Mesenteric fat pad (tissue), 1 donor: ENCODE data around the gene PTPRN2. TPM values are rescaled to one million over a fixed set of nuclear protein-coding genes. Genes with fewer than 3 reads are reported as not detected.

ENCODE experiments used
- DNase-seq: peaks from one replicate; pipeline ENCODE4 v3.0.0-alpha.2; 2020; ENCODE audit warnings: low spot score
- total RNA-seq: library from RNA; stranded (reverse); fragmentation: NEBNext Ultra II Directional; extraction: Animal tissue kit (Norgen Biotek cat#: 25700); gene quantifications from one replicate; pipeline ENCODE4 v1.2.1, GENCODE V29; 2021
- donor health status: DM: yes; HTN: yes; CAD: no.

PTPRN2 gene
- total RNA-seq, 1 donor from 2014 or later: 2.6 TPM

GRCh38 chr7:158133057-158133456 lies 454.6 kb downstream of the PTPRN2 start:
- DNase-seq: no peak

GRCh38 chr7:158130023-158130409 lies 457.6 kb downstream of the PTPRN2 start:
- DNase-seq: peak; percentile 45

DNA sequence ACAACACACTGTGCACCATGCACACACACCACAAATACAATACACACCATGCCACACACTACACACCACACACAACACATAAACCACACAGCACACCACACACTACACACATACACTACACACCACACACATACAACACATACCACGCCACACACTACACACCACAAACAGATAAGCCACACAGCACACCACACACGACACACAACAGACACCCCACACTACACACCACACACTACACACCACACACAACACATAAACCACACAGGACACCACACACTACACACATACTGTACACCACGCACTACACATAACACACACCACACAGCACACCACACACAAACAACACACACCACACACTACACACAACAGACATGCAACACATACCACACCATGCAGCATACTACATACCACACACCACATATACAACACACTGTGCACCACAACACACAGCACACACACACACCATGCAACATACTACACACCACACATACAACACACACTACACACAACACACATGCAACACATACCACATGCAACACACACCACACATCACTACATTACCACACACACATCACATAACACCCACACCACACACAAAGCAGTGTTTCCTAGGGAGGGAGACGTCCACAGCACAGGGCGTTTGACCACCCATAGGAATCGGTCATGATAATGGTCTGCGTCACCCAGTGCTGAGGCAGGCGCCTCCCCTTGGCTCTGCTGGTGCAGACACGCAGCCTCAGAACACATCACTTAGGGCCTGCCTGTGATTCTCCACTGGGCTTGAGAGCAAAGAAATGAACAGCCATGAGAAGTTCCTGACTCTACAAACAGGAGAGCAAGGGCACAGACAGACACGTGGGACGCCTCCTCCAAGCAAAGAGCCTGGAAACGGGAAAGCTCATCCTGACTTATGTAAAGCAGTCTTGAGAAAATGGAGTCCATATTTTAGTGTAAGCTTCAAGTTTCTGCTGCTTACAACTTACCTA lies 458.3 kb downstream of the PTPRN2 start:
- peak; percentile 83 for DNase-seq

GRCh38 chr7:158128572-158128971 lies 459.1 kb downstream of the PTPRN2 start:
- peak; percentile 78 for DNase-seq

GRCh38 chr7:158127241-158127640 lies 460.4 kb downstream of the PTPRN2 start:
- peak; percentile 64 for DNase-seq

GRCh38 chr7:158126661-158127060 lies 461.0 kb downstream of the PTPRN2 start:
- DNase-seq: peak; percentile 80

- peak; percentile 78 for DNase-seq
Observed at GRCh38 chr7:158125721-158126120, 461.9 kb downstream of the PTPRN2 start.

DNA sequence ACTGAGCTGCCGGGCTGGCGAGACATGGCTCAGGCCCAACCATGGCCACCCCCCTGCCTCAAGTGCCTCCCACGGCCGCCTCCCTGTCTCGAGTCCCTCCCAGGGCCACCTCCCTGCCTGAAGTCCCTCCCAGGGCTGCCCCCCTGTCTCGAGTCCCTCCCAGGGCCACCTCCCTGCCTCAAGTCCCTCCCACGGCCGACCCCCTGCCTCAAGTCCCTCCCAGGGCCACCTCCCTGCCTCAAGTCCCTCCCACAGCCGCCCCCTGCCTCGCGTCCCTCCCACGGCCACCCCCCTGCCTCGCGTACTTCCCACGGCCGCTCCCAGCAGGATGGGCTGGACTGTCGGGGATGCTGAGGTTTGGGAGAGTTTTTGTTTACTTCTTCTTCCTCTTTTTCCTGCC lies 462.5 kb downstream of the PTPRN2 start:
- DNase-seq: no peak

DNA sequence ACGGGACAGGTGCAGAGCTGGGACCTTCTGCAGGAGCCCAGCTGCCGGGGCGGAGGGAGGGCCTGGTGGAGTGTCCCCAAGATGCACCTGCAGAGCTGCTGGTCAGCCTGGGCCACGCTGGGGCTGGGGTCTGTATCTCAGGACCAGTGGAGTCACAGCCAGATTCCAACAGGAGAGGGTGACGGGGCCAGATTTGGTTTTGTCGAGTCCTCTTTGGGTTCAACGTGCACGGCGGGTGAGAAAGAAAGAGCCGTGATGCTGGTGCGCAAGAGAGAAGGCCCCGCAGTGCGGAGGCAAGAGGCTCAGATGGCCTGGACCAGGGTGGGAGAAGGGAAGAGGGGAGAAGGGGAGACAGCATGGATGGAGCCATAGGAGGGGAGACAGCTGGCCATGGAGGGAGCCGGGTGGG lies 462.9 kb downstream of the PTPRN2 start:
- DNase-seq: peak; percentile 85

DNA sequence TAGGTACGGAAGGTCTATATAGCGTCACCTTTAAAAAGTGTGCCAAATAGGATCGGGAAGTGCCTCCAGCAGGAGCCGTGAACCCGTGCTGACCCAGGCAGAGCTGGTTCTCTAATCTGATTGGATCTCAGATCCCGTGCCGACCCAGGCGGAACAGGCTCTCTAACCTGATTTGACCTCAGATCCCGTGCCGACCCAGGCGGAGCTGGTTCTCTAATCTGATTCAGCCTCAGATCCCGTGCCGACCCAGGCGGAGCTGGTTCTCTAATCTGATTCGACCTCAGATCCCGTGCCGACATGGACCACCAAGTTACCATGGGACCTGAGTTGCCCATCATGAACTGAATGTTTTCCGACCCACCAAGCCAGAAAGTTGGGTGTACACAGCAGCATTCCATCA lies 463.9 kb downstream of the PTPRN2 start:
- DNase-seq: peak; percentile 85

GRCh38 chr7:158123214-158123613 lies 464.4 kb downstream of the PTPRN2 start:
- peak; percentile 78 for DNase-seq

DNA sequence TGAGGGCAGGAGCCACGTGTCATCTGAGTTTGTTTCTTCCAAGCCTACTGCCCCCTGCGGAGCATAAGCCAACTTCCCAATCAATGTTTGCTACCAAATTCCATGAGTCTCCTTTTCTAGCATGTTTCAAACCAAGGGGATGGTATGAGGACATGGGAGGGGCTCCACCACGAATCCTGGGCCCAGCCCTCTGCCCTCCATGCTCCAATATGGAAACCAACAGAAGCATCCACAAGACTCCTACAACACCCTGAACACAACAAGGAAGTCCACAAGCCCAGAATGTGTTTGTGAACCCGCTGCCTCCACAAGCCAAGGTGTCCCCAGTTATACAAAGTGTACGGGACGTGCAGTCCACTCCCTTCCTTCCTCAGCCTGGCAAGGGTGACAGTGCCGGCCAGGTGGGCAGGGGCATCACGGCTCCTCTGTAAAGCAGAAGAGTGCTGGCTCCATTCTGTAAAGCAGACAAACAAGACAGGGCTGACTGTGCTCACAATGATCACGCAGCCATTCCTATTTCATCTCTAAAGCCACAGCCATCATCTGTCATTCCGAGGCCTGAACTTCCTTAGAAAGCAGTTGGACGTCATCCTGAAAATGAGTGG lies 466.1 kb downstream of the PTPRN2 start:
- peak; percentile 68 for DNase-seq

DNA sequence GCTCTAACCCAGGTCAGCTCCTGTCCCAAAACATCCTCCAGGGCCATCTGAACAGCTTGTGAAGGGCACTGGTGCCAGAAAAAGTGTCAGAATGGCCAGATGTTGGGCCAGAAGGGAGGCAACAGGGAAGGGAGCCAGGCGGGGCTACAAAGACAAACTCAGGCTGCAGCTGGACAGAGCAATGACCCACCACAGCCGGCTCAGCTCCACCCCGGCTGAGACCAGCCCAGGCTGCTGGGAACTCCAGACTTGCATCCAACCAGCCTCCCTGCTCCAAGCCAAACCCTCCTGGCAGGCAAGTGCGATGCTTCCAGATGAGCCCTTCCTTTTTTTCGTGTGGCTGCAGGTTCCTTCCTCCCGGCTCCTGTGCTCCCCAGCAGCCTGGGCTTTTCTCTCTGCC lies 466.9 kb downstream of the PTPRN2 start:
- DNase-seq: peak; percentile 80

GRCh38 chr7:158120316-158120715 lies 467.3 kb downstream of the PTPRN2 start:
- peak; percentile 24 for DNase-seq

GRCh38 chr7:158117341-158118222 lies 470.0 kb downstream of the PTPRN2 start:
- no peak for DNase-seq

- DNase-seq: peak; percentile 49
Observed at GRCh38 chr7:158116235-158116634, 471.4 kb downstream of the PTPRN2 start.

DNA sequence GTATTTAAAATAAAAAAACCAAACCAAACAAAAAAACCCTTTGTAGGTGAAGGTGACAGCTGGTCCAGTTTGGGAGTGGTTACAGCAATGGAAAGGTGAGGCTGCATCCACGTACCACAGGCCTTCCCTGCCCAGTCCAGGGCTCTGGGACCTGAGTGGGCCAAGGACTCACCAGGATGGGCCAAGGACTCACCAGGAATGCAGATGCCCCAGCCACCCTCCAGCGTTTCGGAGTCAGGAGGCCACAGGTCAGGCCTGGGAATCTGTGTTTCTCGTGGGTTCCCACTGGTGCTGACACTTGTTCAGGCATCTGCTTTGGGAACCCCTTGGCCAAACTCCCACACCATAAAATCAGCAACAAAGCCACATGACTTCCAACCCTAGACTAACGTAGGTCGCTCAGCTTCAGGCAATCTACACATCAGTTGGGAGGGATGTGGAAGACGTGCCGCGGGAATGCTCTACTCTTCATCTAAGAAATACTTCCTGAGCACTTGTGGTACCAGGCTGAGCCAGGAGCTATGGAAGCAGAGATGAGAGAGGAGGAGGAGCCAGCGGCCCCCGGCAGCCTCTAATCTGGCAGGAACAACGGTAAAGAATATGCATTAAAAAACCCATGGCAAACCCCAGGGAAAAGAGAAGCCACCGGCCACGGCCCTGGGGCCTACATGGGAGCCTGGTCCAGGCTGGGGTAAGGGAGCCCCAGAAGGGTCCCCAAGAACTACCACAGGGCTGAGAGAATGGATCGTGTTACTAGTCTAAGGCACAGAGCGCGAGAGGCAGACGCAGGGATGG lies 473.4 kb downstream of the PTPRN2 start:
- DNase-seq: peak; percentile 62

- peak; percentile 65 for DNase-seq
Observed at GRCh38 chr7:158113321-158114025, 474.1 kb downstream of the PTPRN2 start.

DNA sequence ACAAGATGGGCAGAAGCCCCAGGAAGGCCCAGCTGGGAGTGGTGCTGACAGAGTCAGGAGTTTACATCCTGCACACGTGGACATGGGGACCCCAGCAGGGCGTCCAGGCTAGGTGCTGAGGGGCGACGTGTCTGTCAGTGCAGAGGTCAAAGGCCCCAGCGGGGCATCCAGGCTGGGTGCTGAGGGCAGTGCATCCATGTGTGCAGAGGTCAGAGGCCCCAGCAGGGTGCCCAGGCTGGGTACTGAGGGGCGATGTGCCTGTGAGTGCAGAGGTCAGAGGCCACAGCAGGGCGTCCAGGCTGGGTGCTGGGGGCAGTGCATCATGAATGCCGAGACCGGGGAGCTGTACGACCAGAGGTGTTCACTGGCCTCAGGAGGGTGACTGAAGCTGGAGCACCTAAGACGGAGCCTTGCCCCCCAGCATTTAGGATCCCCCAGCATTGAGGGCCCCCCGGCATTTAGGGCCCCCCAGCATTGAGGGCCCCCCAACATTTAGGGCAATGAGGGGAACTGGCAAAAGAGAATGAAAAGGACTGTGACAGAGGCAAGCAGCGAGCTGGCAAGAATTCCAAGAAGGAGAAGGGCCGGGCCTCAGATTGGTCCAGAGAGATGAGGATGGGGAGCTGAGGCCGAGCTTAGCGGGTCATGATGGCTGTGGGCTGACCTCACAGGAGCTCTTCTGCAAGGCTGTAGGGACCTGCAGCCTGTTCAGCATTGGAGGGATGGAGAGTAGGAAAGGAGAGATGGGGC lies 474.9 kb downstream of the PTPRN2 start:
- peak; percentile 60 for DNase-seq
